NCI-H1092 treated with DMSO at 0.1 percent for 48 hours (cell line): ENCODE measurements around the gene RUNX3.

ENCODE experiments used
- DNase-seq: peaks from one replicate; lab custom pipeline; 2025; lab: John Stamatoyannopoulos, UW

Gene RUNX3

DNA sequence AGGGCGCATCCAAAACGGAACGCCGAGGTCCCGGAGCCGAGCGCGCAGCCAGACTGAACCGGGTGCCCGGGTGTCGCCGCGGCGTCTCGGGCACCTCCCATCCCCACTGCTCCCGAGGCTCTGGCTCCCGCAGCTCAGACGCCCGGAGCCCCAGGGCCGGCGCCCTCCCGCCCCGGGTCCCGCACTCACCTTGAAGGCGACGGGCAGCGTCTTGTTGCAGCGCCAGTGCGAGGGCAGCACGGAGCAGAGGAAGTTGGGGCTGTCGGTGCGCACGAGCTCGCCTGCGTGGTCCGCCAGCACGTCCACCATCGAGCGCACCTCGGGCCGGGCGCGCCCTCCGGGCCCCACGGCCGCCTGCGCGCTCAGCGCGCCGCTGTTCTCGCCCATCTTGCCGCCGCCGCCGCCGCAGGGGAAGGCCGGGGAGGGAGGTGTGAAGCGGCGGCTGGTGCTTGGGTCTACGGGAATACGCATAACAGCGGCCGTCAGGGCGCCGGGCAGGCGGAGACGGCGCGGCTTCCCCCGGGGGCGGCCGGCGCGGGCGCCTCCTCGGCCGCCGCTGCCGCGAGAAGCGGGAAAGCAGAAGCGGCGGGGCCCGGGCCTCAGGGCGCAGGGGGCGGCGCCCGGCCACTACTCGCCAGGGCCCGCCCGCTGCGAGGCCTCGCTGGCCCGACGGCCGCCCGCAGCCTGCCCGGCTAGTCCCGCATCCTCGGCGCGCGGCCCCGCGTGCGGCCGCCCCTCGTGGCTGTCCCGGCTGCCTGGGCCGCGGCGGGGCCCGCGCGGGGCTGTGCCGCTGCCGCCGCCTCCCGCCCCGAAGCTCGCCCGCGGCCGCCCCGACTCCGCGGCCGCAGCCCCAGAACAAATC lies 447 bp downstream of the RUNX3 start:
- DNase-seq, result peak; percentile 32

DNA sequence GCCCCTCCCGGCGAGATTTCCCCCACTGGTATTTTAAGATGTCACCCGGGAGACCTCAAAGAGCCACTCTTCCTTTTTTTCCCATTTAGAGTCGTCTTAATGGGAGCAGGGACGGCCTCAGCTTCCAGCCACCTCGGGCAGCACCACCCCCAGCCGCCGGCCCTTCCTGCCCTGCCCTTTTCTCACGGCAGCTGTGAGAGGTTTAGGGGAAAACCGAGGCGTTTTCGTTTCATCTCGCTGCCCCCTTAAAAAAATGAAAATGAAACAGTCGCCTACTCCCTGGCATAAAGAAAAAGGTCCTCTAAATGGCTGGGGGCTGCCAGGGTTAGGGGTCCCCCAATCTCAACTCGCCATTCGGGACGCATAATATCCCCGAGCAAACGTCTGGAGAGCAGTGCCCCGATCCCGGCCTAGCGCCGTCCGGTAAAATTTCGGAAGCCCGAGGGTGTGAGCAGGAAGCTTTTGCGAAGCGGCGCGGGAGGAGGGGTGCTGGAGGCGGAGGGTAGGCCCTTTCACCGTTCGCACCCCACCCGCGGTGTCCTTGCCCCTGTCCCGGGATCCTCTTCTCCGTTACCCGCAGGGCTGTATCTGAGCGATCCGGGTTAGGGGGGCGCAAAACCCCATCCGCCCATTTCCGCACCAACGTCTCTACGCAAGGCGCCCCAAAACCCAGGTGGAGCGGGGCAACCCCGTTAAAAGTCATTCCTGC lies 1.2 kb downstream of the RUNX3 start:
- DNase-seq, result no peak

DNA sequence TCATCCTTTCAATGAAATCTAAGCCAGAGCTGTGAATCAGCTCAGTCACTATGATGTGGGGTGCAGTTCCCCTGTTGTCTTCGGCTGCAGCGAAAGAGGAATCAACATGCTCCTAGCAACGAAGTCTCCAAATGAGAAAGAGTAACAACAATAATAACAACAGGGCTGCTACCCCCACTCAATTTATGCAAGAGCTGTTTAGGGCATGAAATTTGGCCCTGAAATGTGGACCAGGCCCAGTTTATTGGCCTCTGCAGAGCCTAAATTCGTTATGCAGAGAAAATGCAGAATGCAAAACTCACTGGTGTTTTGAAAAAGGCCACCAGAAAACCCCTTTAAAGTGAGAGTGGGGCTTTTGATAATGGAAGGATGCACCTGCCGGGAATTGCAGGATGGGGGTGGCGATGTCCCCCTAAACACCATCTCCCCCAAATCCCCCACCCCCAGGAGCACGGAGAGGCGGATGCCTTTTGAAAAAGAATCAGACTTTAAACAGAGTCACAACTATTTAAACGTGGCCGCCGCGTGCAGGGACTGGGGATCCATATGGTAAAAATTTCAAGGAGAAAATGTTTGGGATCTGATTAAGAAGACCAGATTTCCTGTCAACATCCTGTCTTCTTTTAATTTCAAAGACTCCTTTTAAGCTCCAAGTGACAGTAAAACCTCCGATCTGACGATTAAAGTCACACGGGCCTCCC lies 1.9 kb downstream of the RUNX3 start:
- no peak for DNase-seq

DNA sequence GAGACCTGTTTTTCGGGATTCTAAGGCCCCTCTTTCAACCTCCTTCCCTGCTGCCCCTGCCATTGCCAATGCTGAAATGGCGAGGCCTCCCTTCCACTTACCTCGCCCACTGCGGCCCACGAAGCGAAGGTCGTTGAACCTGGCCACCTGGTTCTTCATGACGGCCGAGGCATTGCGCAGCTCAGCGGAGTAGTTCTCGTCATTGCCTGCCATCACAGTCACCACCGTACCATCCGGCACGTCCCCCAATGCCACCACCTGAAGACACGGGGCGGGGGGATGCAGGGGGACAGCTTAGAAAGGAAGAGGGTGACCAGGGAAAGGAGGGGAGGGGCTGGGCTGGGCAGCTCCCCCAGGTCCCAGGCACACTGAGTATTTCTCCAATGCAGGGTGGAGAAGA lies 2.6 kb downstream of the RUNX3 start:
- DNase-seq, result no peak

DNA sequence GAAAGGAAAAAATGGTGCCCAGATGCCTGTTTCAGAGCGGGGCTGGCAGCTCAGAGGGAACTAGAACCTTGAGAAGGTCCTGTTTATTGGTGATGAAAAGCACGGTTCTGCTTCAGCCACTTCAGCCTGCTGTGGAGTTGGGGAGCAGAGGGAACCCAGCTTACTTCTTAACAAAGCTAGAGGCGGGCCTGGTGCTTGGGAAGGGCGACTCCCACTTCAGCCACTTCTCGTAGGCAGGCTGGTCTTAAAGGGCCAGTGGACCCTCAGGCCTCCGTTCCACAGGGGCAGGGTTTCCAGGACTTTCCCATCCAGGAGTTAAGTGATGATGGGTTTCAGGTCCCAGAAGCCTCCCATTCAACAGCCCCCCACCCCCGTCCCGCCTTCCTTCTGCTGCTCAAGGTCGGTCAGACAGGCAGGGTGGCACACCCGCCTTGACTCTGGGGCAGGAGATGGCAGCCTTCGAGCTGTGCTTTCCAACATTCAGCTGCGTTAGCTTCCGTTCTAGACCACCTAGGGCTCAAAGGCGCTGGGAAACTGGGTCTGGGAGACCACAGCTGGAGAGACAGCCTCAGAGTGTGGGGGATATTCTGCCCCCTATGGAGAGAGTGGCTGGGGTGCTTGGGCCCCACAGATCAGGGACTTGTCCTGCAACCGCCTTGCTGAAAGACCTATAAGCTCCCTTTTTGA lies 3.4 kb downstream of the RUNX3 start:
- DNase-seq, result no peak

DNA sequence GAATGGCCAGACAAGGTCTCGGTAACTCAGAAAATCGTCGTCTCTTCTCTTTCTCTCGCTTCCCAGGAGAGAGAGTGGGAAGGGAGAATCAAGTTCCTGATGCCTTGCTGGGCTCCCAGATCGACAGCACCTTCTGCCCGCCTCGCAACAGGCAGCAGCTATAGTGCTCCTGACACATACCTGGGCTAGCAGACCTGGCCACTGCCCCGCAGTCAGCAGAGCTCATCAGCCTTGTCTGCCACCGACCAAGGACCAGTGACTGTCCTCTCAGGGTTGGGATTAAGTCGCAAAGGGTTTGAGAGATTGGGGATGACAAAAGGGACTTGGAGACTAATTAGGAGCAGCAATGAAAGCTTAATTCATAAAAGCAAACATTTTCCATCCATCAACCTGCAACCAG lies 4.1 kb downstream of the RUNX3 start:
- no peak for DNase-seq

DNA sequence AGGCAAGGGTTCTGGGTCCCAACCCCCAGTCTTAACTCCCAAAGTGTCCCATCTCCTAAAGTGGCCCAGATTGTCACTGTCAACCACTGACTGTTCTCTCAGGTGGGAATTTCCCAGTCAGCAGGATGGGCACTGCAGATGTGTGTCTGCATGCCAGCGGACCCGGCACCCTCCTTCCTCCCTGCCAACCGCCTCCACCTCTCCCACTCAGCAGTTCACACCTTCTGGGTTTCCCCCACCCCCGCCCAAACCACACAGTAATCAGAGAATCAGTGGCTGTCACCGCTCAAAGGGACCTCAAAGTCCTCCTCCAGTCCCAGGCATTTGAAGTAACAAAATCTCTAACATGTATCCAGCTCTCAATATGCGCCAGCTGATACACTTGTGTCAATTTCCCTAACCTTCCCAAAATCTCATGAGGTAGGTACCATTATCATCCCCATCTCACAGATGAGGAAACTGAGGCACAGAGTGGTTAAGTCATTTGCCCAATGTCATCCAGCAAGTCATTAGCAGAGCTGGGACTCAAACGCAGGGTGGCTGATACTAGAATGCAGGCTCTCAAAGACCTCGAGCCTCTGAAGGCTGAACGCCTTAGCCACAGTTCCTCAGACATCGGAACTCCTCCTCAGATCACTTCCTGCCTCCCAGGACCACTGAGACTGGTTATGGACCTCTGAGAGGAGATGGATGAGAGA lies 4.8 kb downstream of the RUNX3 start:
- DNase-seq, result no peak

DNA sequence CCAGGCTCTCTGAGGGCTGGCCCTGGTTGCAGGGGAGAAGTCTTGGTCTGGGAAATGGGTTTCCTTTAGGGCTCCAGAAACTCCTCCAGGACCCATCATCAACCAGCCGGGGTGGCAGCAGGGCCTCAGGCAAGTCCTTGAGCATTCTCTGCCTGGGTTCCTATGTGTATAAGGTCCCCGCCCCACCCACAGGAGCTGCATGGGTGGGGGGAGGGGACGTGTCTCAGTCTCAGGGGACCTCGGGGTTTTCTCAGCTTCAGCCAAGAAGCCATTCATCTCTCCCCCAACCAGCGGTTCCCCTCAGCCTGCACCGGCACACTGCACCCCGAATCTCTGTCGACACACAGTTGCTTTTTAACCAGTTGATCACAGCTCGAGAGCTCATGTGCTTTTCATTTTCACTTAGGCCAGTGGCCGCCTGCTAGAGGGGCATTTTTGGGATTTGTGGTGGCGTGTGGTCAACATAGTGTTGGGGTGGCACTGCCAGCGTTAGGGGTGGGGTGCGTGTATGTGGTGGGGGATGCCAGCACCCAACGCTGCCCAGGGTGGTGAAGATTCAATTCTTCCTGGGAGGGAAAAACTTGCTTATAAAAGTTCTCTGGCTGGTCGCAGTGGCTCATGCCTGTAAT lies 6.5 kb downstream of the RUNX3 start:
- DNase-seq, result no peak

DNA sequence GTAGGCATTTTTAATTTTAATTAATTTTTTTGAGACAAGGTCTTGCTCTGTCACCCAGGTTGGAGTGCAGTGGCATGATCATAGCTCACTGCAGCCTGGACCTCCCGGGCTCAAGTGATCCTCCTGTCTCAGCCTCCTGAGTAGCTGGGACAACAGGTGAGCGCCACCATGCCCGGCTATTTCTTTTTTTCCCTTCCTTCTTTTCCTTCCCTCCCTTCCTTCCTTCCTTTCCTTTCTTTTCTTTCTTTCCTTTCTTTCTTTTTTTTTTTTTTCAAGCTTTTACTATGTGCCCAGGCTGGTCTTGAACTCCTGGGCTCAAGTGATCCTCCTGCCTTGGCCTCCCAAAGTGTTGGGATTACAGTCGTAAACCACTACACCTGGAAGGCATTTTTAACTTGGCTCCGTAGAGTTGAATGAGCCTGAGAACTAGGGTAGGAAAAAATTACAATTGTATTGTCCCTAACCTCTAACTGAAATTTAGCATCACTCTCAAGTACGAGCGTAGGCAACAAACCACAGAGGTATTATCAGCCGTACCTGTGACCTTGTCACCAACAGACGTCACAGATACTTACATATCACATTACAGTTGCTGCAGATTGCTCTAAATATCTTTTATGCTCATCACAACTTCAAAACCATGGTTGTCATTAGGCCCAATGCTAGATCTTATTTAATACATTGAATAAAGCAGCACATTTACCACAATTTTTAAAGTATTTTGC lies 8.0 kb downstream of the RUNX3 start:
- no peak for DNase-seq

DNA sequence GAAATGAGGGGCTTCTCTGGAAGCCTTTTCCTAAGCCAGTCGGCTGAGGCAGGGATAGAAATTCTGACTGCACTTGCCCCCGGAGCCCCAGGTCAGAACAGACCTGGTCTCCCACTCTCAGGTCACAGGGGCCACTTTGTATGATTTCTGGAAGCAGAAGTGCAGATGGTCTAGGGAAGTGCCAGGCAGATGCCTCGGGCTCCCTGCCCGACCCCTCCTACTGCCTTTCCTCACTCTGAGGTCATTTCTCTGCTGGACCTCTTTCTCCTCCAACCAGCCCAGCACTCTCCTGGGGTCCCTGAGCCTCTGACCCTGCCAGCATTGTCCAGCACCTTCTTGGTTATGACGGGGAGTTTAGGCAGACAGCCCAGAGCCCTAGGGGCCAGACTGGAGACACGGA lies 8.7 kb downstream of the RUNX3 start:
- no peak for DNase-seq

DNA sequence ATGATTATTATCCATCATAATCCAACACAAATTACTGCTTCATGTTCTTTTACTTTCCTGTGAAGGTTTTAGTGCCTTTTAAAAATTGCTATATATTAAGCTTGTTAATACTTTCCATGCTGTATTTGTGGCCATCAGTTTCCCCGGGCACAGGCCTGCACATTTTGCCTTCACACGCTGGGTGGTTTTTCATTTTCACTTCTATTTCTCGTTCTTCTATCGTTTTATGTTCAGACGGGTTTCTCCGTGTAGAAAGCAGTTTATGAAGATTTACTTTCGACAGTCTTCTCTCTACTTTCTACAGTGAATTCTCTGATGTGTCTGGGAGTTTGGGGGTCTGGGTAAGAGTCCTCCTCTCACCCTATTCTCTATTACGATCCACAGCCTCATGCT lies 9.5 kb downstream of the RUNX3 start:
- DNase-seq, result no peak

DNA sequence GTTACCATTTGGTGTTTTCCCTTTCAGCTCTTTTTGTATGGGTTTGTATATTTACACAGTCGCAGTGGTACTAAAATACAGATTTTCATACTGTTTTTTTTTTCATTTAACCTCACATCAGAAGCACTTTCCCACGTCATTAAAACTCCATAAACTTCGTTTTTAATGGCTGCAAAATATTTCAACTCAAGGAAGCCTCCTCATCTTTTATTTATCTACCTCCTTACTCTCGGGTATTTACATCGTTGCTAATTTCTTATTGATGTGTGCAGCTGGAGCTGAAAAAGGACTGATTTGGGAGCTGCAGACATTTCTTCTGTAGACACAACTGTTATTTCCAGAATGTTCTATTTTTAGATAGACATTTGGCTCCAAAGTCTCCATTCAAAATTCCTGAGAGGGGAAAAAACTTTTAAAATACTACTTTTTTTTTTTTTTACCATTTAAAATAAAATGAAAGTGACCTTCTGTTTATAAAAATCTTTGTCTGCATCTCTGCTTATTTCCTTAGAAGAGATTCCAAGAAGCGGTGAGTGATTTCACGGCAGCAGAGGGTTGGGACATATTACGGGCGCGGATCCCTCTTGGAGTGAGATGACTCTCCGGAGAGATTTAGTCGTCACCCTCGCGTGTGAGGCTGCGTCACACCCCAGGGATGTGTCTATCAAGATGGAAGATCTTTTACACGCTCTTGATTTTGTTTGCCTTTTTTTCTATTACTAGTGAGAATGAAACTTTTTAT lies 10.1 kb downstream of the RUNX3 start:
- no peak for DNase-seq

DNA sequence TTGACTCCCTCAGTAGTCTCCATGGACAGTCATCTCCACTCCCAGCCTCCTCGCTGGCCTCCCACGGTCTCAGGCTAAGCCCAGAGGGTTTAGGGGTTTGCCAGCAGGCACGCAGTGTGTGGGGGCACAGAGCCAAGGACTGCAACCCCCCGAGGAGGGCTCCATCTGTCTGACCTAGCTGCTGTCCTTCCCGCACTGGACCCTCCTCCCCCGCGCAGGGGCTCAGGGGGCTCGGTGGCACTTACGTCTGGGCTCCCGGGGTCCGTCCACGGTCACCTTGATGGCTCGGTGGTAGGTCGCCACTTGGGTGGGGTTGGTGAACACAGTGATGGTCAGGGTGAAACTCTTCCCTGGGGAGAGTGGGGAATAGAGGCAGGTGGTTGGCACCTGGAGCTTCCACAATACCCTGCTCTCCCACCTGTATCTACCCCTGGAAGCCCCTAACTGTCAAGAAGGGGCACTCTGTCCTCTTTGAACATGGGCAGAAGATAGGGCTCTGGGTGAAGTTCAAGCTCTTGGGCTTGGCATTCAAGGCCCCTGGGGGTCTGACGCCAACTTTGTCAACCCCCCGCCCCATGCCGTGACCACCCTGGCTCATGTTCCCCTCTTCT lies 11.0 kb downstream of the RUNX3 start:
- no peak for DNase-seq

DNA sequence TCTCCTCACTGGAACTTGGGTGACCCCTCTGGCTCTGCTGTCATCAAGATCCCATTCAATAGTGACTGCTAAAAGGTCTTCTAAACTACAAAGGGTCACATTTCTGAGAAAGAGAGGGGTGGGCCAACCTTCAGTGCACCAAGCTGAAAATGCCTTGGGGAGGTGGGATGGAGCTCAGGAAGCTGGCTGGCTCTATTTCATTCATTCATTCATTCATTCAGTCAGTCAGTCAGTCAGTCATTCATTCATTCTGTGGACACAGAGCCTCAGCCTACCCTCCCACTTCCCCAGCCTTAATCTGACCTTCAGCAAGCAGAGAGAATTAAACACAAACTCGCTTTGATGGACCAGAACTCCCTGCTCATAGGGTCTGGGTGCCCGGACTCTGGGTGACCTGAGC lies 11.7 kb downstream of the RUNX3 start:
- no peak for DNase-seq

DNA sequence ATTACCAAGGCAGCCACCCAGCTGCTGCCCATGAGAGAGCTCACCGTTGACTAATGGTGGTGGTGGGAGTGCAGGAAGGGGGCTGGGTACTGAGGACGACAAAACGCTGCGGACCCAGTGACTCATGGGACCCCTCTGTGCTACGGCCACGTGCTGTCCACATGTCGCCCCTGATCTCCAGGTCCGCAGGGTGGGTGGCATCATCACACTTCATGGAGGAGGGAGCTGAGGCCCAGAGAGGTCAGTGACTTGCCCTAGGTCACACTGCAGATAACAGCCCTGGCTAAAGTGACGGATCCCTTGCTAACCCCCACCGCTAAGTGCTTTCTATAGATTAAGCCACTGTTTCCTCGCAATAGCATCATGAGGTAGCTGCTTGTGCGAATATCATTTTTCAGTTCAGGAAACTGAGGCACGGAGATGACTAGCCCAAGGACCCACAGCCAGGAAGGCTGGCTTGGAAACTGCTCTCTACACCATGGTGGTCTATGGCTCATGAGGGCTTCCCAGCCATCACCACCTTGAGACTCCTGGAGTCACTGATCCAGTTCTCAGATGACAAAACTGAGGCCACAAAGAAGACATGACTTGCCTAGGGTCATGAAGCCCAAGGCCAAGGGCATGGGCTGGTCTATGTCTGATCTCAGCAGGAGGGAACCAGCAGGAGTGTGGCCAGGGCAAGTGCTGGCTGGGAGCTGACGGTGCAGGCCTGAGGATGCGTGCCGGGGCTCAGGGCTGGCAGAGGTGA lies 12.6 kb downstream of the RUNX3 start:
- DNase-seq, result no peak

DNA sequence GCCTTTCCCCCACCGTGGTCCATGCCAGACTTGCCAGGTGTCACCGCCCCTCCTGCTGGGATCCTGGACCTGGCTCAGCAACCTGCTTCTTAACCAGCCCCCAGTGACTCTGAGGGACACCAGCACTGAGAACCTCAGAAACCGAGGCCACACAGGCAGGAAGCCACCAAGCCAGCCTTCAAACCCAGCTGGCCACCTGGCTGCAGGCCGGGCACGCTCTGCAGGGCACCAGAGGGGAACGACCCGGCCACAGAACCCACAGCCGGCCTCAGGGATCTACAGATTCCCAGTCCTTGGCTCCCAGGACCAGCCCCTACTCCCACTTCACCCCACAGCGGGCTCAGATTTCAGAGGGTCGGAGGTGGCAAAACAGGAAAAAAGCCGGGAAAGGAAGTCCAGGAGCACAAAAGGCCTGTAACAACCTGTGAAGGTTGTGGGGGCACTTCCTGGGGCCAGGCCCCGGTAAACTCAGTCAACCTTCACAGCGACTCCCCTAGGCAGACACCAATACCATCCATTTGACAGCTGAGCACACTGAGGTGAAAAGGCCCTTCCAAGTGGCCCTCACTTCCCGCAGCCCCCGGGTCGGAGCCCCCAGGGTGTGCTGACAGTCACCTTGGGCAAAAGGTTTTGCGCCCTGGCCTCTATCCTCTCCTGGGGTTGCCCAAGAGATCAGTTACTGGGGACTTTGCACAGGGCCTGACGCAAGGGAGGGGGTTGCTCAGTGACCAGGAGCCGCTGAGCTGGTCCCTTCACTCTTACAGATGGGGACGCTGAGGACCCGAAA lies 14.1 kb downstream of the RUNX3 start:
- no peak for DNase-seq

DNA sequence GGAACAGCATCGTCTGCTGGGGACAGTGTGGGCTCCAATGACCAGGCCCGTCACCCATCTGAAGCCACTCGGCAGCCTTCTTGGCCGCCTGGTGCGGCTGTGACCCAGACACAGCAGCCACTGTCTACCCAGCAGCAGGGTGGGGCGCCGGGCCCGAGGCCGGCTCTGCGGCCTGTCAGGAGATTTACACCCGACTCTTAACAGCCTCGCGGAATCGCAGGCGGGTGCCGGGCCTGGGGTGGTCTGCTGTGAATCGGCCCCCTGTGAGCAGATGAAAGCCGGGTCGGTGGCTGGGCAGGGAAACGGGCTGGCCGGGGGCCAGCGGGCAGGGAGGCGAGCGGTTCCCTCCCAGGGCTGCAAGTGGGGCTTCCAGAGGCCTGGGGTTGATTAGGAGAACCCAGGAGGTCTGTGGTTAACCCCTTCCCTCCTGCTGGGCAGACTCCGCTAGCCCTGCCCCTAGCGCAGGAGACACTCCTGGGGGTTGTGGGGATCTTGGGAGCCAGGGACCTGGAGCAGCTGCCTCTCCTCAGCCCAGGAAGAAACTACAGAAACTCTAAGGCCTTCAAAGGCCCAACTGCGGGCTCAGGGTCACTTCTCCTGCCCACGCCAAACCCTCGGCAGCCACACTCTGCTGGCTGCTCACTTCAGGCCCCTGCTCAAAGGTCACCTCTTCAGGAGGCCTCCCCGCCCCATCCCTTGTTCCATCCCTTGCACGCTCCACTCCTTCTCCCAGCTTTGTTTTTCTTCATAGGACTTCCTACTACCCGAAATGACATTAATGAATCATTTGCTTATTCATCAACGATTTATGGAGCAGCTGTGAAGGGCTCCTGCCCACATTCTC lies 15.6 kb downstream of the RUNX3 start:
- no peak for DNase-seq
